Right lung (tissue), 5 donors: ENCODE results near the gene EME1. TPM values are rescaled to one million over a fixed set of nuclear protein-coding genes. Genes with fewer than 3 reads are reported as not detected.

Experiments used
- DNase-seq, 2 donors: peaks; one replicate each; pipeline ENCODE4 v3.0.0-alpha.2; 2013
- polyA plus RNA-seq, 5 donors: library from polyadenylated mRNA; unstranded; fragments of 120-200 nt; gene quantifications; one replicate each; pipeline versions ENCODE4 v1.2.1 to v1.2.3, GENCODE V29; 2013; ENCODE audit warnings: inconsistent platforms in 1 of 5, low replicate concordance in 1 of 5; ENCODE audit not compliant: insufficient read length in 5 of 5, insufficient read depth in 1 of 5

EME1 gene
- polyA plus RNA-seq, 5 donors, result 7.2 to 13.9 (median 11.1) TPM

DNA sequence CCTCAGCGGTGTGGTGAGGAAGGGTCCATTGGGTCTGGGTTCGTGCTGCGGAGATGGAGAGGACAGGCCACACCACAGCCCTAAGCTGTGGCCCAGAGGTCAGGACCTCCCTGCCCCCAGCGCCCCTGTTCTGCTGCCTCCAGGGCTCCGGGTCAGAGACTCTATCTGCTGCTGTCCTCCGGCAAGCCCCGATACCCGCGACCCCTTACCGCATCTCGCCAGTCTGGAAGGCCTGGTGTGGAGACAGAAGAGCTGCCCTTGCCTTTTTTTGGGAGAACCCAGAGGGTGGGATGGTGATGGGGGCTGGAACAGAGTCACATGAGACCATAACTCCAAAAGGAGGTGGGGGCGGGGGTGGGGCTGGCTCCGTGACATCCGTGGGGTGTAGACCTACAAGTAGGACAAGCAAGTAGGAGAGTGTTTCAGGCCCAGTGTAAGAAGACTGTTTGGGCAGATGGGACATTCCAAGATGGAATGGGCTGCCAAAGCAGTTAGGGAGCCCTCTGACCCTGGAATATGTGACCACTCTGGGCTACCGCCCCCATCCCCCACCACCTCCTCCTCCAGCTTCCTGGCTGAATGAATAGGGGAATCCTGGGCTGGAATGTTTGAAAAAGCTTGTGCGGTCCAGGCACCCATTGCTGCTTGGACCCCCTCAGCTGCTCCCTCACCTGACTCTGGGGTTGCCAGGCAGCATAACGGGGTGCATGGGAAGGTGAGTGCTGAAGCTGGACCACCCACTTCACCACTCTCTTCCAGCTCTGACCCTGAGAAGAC, 25.7 kb upstream of the EME1 start:
- no peak for DNase-seq

DNA sequence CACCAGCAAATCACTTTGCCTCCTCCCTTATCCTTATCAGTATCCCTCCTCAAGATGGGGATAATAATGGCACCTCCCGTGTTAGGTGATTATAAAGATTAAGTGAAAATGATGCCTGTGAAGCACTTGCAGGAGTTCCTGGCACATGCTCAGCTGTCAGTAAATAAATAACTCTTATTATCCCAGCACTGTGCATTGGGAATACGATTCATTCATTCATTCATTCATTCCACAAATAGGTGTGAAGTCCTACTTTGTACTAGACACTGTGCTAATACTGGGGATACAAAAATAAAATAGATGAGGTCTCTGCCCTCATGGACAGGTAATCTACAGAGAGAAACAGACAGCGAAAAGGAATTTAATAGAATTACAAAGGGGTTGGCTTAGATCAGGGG, 25.1 kb upstream of the EME1 start:
- no peak for DNase-seq

DNA sequence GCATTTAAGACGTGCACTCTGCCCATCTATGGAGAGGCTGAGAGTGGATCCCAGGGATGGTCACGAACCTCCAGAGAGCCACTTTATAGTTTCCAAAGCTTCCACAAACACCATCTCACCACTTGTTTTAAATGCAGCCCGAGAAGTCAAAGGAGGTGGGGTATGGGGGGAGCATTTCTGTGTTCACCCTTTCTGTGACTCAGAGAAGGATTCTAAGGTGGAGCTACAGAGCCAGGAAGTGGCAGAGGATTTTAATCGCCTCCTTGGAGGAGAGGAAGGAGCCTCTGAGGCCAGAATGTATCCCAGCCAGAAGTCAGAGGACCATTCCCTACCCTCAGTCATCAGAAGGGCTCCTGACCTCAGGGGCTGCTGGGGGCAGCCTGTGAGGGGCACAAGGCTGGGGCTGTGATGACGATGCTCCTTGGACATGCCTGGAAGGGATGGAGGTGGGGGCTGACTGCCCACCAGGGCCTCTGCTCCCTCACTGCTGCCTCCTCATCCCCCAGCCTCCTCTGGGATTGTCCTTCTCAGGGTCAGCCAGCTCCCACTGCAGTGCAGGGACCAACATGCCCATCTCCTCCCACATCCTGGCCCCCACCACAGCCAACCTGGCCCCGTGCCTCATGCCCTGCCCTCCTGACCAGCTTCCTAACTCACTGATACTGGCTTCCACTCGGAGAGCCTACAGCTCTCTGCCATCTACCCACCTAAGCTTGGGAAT, 24.3 kb upstream of the EME1 start:
- DNase-seq, result no peak

DNA sequence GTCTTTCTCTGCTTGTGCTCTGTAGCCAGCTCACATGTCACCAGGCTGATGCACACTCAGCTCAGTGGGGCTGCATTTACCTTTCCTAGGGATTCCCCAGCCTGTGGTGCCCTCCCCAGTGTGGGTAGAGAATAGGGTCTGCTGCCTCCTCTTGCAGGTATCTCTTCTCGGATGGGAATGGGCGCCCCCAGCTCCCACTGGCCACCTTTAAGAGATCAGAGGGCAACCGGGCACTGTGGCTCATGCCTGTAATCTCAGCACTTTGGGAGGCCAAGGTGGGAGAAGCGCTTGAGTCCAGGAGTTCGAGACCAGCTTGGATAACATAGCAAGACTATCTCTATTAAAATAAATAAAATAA, 23.8 kb upstream of the EME1 start:
- no peak for DNase-seq

DNA sequence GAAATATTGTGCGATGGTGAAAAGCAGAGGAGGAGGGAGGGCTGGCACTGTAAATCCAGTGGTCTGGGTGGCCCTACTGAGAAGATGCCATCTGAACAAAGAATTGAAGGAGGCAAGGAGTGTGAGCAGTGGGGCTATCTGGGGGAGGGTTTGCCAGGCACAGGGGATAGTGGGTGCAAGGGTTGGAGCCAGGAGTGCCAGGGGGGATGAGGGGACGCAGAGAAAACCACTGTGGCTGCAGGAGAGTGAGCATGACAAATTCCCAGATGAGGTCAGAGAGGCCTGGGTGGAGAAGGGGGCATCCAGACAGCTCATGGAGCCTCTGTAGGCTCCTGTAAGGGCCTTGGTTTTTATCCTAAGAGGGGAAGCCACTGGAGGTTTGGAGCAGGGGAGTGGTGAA, 22.3 kb upstream of the EME1 start:
- DNase-seq, result no peak

DNA sequence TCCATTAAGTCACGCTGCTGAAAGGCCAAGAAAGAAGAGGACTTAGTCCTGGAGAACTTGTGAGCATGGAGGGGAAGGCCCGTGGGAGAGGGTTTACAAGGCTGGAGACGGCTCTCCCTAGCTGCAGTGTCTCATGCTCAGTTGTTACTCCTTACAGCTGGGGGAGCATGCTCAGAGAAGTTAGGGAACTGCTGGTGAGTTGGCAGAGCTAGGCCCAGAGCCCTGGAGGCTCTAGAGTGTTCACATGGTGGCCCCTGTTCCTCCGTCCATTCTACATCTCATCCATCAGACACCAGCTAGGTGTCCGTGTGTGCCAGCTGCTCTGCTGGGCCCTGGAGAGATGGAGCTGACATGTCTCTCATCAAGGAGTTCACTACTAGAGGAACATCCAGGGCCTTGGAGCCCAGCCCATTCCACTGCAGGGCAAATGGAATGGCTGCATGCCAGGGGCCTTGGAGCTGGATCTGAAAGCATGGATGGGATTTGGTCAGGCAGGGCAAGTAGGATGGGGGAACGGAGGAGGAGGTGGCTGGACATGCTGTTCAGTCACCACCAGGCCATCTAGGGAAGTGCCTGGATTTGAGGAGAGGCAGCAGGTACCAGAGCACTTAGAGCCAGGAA, 20.8 kb upstream of the EME1 start:
- DNase-seq, result no peak

DNA sequence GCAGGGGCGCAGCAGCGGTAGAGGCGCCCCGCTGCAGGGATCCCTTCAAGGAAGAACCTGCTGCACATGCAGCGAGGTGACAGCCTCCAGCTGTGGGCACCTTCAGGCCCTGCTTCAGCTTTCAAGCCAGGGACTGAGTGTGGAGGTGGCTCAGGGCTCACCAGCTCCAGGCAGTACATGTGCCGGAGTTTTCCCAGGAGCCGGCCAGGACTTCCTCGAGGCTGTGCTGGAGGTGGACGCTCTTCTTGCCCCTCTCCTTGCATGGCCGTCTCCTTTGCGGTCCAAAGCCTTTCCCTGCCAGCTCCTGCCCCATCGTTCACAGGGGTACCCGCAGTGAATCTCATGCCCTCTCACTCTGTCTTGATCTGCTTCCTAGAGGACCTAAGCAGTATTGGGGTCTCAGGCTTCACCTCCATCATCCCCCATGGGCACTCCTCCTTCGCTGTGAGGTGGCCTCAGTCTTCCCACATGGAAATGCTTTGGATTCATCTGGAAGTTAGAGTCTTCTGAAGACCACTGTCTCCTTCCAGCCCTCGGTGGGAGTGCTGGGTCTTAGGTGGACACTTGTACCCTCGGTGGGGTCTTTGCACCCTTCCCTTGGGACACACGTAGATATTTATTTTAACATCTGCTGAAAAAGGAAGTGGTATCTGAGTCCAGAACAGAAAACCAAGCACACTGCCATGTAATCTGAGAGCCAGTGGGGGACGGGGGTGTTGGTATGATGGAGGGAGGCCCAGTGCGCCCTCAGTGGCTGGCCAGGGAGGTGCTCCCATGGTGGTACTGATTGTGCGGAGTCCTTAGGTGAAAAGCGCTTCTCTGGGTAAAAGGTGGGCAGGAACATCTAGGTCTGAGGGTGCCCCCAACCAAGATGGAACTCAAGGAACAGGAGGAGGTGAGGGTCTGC, 20.1 kb upstream of the EME1 start:
- no peak for DNase-seq

DNA sequence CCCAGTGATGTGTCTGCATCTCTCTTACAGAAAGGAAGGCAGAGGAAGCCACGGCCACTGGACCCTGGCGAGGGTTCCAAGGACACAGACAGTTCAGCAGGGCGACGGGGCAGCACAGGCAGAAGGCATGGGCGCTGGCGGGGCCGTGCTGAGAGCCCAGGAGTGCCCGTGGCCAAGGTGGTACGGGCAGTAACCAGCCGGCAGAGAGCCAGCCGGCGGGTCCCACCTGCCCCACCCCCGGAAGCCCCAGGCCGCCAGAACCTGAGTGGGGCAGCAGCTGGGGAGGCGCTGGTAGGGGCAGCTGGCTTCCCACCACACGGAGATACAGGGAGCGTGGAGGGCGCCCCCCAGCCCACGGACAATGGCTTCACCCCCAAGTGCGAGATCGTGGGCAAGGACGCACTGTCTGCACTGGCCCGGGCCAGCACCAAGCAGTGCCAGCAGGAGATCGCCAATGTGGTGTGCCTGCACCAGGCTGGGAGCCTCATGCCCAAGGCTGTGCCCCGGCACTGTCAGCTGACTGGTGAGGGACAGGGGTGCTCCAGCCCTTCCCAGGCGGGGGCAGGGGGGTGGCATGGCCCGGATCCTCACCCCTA, 19.3 kb upstream of the EME1 start:
- DNase-seq, result no peak

DNA sequence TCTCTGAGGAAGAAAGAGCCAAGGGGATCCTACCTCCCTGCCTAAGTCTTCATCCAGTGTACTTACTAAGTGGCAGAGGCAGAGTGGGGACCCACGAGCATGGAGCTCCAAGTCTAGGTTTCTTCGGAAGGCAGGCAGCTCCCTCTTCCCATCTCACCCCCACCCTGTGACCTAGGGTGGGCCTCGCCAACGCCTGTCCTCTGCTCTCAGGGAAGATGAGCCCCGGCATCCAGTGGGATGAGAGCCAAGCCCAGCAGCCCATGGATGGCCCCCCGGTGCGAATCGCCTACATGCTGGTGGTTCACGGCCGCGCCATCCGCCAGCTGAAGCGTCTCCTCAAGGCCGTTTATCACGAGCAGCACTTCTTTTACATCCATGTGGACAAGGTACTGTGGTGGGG, 18.8 kb upstream of the EME1 start:
- no peak for DNase-seq

DNA sequence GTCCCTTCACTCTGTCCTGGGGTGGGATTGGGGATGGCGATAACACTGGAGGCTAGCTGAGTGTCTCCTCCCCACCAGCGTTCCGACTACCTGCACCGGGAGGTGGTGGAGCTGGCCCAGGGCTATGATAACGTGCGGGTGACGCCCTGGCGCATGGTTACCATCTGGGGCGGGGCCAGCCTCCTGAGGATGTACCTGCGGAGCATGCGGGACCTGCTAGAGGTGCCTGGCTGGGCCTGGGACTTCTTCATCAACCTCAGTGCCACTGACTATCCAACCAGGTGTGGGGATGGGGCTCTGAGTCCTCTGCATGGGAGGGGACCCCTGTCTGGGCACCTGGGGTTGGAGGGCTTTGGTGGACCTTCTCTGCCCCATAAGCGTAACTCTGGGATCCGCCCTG, 18.3 kb upstream of the EME1 start:
- no peak for DNase-seq

DNA sequence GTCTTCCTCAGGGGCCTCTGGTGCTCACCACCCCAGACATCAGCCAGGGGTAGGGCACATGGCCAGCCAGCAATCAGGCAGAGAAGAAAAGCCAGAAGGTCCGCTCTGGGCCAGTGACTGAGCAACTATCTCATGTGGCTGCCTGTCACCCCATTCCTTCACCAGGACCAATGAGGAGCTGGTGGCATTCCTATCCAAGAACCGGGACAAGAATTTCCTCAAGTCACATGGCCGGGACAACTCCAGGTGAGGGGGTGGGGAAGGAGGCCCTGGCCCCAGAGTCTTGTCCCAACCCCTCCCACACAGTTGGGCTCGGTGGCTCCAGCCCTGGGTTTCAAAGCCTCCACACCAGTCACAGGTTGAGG, 17.7 kb upstream of the EME1 start:
- no peak for DNase-seq

DNA sequence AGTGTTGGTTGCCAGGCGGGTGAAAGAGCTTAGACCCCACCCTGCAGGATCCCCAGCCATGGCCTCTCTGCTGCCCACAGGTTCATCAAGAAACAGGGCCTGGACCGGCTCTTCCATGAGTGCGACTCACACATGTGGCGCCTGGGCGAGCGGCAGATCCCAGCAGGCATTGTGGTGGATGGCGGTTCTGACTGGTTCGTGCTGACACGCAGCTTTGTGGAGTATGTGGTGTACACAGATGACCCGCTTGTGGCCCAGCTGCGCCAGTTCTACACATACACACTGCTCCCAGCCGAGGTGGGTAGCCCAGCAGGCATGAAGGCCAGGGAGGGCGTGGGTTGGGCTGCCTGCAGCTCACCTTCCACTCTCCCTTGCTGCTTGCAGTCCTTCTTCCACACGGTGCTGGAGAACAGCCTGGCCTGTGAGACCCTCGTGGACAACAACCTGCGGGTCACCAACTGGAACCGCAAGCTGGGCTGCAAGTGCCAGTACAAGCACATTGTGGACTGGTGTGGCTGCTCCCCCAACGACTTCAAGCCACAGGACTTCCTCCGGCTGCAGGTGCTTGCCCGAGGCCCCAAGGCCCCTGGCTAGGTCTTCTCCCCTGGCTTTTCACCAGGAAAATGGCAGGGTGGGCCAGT, 17.2 kb upstream of the EME1 start:
- DNase-seq, result no peak

DNA sequence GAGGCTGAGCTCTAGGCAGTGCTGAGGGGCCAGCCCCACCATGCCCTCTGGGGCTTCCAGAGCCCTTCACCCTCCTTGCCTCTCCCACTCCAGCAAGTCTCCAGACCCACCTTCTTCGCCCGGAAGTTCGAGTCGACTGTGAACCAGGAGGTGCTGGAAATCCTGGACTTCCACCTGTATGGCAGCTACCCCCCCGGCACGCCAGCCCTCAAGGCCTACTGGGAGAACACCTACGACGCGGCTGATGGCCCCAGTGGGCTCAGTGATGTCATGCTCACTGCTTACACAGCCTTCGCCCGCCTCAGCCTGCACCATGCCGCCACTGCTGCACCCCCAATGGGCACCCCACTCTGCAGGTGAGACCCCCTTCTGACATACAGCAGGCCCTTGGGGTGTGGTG, 16.6 kb upstream of the EME1 start:
- no peak for DNase-seq

DNA sequence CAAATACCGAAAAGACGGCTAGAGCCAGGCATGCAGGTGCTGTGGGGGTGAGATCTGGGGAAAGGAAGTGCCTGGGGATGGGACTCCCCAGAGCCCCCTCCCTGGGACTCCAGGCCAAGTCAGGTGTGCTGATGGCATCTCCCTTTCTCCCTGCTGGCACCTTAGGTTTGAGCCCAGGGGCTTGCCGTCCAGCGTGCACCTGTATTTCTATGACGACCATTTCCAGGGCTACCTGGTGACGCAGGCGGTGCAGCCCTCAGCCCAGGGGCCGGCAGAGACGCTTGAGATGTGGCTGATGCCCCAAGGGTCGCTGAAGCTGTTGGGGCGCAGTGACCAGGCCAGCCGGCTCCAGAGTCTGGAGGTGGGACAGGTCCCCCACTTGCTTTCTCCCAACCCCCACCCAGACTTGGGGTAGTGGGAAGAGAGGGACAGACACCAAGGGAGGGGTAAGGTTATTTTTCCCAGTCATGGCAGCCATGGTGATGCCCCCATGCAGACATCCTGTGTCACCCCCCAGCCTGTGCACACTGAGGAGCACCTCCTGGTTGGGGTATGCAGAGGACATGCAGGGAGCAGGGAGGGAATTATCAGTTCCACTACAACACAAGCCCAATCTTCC, 16.0 kb upstream of the EME1 start:
- DNase-seq, result no peak

DNA sequence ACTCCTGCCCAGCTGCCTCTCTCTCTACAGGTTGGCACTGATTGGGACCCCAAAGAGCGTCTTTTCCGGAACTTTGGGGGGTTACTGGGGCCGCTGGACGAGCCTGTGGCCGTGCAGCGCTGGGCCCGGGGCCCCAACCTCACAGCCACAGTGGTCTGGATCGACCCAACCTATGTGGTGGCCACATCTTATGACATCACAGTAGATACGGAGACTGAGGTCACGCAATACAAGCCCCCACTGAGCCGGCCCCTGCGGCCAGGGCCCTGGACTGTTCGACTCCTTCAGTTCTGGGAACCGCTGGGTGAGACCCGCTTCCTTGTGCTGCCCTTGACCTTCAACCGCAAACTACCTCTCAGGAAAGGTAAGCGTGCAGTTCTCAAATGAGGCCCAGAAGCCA, 14.9 kb upstream of the EME1 start:
- DNase-seq, result no peak

DNA sequence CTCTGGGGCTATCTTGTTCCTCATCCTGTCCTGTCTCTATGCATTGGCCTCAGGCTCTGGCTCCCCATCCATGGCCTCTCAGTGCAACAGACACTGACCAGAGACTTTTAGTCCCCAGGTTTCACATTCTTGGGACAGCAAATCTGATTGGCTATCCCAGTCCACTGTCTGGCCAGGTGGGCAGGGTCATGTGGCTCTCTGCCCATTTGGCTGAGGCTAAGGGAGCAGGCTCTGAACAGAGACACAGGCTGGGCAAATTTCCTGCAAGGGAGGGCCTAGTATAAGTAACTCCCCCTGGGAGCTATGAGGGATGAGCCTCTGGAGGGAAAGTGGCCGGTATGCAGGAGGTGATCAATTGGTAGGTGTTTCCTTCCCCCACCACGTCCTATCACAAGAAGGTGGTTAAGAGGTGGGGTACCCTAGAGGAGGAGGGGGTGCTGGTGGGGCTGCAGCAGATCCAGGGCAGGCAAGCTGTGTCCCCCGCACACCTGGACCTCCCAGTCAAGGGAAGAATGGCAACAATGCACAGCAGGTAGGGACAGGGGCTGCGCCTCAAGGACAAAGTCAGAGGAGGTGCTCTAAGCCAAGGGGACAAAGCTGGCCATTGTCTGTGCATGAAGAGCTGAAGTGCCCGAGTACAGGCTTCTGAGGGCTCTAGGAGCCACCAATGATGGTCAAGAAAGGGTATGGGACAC, 13.9 kb upstream of the EME1 start:
- no peak for DNase-seq

DNA sequence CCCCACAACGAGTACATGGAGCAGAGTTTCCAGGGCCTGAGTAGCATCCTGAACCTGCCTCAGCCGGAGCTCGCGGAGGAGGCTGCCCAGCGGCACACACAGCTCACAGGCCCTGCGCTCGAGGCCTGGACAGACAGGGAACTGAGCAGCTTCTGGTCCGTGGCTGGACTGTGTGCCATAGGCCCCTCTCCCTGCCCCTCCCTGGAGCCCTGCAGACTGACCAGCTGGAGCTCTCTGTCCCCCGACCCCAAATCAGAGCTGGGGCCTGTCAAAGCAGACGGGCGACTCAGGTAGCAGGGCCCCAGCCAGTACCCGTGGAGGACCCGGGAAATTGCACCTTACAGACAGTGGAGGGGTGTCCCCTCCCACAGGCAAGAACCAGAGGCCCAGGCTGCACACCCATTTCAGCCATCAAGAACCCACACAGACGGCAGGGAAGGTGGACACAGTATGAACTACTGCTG, 13.0 kb upstream of the EME1 start:
- DNase-seq, result no peak

DNA sequence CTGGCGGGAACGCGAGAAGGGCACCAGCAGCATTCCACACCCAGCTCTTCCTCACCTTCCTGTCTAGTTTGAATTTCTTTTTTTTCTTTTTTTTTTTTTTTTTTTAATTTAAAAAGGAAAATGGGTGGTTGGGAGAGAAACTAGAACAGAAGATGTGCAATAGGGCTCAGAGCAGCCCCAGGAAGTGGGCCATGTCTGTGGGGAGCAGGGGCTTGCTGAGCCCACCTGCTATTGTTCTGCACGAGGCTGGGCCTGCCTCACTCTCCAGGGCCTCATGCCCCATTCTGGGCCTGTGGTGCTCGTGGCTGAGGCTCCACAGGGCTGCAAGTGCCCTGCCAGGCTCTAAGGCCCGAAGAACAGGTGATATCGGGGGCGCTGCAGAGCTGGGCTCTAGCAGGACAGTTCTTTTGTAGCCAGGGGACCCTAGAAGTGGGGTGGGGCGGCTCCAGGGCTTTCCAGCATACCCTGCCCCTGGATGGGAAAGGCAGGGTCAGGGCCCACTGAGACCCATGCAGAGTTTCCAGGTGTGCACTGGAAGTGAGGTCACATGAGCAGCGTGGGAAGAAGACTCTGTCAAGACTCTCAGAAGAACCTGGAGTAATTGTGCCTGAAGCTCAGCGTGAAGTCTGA, 12.4 kb upstream of the EME1 start:
- no peak for DNase-seq
